ENCODE measurements around the gene PARD6A. TPM values are rescaled to one million over a fixed set of nuclear protein-coding genes. Genes with fewer than 3 reads are reported as not detected.

The PARD6A gene
- total RNA-seq, 1 donor from 2014 or later, result 1.8 TPM

DNA sequence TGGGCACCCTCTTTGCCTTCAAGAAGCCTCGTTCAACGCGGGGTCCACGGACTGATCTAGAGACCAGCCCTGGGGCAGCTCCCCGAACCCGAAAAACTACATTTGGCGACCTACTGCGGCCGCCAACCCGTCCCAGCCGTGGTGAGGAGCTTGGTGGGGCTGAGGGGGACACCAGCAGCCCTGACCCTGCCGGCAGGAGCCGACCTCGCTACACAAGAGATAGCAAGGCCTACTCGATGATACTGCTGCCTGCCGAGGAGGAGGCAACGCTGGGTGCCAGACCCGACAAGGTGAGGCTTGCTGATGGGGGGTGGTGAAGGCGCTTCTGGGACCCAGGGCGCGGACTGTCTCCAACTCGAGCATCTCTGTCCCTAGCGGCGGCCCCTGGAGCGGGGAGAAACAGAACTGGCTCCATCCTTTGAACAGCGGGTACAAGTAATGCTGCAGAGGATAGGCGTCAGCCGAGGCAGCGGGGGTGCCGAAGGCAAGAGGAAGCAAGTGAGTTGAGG is 6.3 kb upstream of the PARD6A start:
- no peak for ATAC-seq

DNA sequence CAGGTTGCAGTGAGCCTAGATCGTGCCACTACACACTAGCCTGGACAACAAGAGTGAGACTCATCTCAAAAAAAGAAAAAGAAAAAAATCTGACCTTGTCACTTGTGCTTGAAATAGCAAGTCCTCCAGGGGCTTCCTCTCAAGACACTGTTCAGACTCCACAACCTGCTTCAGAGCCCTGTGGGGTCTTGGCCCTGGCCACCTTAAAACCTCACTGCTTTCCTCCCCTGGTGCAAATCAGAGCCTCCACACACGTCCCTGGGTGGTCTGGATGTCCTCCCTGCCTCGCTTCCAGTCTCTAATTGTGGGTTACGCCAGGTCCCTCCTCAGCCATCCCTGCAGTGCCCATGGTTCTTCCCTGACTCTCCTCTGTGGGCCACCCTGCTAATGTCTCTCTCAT is 5.4 kb upstream of the PARD6A start:
- no peak for ATAC-seq

DNA sequence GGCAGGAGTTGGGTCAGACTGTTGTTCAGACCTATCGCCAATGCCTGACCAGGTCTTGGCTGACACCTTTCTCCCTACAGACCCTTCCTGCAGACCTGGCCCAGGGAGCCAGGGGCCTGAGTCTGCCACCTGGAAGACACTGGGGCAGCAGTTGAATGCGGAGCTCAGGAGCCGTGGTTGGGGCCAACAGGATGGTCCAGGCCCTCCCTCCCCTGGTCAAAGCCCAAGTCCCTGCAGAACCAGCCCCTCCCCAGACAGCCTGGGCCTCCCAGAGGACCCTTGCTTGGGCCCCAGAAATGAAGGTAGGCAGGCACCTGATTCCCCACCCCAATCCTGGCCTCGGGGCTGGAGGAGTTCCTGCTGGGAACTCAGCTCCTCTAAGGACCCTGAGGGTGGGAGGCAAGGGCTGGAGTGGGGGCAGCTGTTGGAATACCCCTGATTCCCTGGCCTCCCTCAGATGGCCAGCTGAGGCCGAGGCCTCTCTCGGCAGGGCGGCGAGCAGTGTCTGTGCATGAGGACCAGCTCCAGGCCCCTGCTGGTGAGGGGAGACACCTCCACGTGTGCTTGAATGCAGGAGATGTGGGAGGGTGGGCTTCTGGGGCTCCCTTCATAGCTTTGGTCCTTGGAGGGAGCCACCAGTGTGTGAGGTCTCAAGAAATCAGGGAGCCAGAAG is 4.3 kb upstream of the PARD6A start:
- ATAC-seq, result no peak

DNA sequence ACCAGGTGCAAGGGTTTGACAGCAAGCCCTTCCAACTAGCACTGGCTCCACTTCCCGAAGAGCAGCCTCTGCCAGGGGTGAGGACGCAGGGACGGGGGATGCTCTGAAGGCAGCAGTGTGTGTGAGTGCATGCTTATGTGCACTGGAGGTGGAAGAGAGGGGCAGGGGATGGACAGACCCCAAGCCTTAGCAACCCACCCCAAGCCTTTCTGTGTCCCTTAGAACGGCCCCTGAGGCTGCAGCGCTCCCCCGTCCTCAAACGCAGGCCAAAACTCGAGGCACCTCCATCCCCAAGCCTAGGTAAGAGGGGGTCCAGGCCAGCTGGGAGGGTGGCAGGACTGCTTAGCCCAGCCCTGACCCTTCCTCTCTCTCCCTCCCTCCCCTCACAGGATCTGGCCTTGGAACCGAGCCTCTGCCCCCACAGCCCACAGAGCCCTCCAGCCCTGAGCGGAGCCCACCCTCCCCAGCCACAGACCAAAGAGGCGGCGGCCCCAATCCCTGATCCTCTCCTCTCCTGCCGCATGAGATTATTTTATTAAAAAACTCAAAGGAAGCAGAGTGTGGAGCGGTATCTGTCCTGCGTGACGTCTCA is 3.6 kb upstream of the PARD6A start:
- ATAC-seq, result no peak

DNA sequence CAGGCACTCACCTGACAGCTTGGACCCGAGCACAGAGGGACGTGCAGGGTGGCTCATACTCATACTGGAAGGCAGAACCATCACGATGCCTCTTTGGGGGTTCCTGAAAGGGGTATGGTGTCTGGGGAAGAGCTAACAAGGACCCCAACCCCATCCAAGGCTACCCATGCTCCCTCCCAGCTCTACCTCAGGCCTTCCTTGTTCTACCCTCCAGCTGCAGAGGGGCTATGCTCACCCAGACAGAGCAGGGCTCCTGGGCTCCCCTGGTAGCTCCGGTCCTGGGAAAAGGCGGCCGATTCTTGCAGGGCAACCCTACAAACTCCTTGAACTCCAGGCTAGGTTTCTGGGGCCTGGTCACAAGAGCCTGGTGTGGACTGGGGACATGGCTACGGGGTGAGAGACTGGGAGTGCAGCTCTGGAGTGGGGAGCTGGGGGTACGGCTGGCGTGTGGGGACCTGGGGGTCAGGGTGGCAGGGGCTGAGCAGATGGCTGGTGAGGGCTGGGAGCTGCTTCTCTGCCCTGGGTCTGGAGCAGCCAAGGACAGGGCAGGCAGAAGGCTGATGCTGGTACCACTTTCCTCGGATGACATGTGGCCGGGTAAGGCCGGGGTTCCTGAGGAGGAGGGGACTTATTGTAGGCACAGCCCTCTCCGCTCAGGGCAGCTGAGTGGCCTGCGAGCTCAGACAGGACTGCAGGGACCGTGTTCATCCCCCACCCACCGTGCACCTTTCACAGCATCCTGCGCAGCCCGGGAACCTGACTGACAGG is 2.8 kb upstream of the PARD6A start:
- no peak for ATAC-seq

DNA sequence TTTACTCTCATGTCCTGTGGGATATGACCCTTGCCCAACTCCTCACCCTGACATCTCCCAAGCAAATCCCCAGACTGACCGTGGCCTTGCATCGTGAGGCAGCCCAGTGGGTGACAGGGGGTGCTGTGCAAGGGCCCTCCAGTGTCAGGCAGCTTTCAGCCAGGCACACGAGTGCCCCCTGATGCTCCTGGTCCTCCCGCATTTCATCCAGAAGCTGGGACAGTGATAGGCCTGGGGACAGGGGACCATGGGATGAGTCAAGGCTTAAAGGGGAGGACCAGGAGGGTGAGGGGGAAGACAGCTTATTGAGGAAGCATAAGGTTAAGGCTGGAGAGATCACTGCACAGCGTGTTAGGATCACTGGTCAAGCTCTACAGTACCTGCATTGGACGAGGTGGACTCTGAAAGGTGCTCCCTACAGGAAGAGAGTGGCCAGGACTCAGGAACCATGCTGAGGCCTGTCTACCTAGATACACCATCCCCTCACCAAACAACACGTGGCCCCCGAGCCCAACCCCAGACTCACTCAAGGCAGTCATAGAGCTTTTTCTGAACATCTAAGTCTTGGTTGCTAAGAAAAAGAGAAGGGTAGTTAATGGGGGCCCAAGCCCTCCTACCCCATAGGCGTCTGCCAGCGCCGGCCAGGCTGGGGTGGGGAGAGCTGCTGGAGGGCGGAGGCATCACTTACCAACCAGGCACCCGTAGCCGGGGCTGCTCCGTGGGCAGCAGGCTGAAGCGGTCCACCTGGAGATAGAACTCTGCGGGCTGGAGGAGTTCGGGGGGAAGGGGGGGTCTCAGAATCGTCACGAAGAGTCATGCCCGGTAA is 1.7 kb upstream of the PARD6A start:
- ATAC-seq, result no peak

DNA sequence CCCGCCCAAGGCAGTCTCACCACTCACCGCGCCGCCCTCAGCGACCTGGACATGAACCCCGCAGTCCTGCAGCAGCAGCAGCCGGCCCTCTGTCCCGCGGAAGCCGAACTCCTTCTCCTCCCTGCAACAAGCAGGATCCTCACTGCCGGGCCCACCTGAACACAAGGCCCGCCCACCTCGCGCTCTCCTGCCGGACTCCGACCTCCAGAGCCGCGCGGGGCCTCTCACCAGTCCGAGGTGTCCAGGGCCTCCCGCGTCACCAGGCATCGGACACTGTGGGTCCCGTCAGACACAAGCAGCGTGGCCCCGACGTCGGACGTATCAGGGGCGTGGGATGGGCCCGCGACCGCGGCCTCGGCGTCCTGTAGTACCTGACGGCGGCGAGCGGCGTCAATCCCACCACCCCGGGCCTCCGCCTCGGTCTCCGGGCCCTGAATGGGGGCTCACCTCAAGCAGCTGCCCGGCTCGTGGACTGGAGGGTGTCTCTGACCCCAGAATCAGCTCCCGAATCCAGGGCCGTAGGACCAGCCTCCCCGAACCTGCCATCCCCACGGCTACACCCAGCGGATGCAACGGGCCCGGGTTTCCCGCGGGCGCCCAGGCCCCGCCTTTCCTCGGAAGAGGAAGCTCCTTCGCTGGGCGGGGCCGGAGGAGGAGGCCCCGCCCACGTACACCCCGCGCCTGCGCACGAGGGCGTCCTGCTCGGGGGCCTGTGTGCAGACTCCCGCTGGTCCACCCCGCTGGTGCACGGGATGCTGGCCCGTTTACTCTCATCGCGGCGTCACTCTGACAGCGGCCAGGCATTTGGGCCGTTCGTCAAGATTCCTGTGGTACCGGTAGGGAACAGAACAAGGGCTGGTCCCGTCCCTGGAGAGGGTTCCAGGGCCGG is 841 bp upstream of the PARD6A start, which contains the start of gene ACD:
ACD (minus strand) TSS at position 586 of the 889 bp plus-strand sequence; CDS start at position 546, 40 bp downstream.
- peak; percentile 86 for ATAC-seq

DNA sequence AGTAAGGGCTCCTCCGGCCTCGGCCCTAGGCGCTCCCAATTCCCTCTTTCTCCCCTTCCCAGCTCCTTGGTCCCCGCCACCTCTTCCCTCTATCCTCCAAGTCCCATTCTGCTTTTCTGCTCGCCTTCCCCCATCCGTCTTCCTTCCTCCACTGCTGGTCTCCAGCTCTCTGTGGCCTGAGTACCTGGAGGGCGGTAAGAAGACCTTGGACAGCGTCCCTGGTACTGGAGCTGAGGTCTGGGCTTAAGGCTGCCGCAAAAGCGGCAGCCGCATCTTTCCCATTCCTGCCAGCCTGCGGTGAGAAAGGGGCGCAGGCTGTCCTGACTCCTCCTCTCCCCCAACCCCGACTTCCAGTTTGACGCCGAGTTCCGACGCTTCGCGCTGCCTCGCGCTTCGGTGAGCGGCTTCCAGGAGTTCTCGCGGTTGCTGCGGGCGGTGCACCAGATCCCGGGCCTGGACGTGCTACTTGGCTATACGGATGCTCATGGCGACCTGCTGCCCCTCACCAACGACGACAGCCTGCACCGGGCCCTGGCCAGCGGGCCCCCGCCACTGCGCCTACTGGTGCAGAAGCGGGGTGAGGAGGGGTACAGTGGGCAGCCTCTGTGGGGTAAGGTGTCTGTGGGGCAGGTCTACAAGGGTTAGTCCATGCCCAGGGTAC is 471 bp downstream of the PARD6A start:
- no peak for ATAC-seq

DNA sequence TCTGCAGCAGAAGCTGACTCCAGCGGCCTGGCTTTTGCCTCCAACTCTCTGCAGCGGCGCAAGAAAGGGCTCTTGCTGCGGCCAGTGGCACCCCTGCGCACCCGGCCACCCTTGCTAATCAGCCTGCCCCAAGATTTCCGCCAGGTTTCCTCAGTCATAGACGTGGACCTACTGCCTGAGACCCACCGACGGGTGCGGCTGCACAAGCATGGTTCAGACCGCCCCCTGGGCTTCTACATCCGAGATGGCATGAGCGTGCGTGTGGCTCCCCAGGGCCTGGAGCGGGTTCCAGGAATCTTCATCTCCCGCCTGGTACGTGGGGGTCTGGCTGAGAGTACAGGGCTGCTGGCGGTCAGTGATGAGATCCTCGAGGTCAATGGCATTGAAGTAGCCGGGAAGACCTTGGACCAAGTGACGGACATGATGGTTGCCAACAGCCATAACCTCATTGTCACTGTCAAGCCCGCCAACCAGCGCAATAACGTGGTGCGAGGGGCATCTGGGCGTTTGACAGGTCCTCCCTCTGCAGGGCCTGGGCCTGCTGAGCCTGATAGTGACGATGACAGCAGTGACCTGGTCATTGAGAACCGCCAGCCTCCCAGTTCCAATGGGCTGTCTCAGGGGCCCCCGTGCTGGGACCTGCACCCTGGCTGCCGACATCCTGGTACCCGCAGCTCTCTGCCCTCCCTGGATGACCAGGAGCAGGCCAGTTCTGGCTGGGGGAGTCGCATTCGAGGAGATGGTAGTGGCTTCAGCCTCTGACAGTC is 1.3 kb downstream of the PARD6A start:
- no peak for ATAC-seq

DNA sequence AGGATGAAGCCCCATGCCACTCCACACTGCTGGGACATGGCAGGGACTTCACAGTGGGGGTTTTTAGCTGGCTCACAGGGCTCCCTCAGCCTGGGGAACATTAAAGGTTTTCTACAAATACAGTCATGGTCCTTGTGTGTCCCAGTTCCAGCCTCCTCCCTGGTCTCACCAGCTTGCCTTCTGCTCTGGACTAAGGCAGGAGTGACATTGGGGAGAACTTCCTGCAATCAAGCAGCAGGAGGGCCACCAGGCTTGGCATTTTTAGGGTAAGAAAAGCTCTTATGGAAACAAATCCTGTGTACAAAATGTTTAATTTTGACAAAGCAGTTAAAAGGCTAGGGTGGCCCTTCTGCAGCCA is 1.9 kb downstream of the PARD6A start:
- ATAC-seq, result no peak

DNA sequence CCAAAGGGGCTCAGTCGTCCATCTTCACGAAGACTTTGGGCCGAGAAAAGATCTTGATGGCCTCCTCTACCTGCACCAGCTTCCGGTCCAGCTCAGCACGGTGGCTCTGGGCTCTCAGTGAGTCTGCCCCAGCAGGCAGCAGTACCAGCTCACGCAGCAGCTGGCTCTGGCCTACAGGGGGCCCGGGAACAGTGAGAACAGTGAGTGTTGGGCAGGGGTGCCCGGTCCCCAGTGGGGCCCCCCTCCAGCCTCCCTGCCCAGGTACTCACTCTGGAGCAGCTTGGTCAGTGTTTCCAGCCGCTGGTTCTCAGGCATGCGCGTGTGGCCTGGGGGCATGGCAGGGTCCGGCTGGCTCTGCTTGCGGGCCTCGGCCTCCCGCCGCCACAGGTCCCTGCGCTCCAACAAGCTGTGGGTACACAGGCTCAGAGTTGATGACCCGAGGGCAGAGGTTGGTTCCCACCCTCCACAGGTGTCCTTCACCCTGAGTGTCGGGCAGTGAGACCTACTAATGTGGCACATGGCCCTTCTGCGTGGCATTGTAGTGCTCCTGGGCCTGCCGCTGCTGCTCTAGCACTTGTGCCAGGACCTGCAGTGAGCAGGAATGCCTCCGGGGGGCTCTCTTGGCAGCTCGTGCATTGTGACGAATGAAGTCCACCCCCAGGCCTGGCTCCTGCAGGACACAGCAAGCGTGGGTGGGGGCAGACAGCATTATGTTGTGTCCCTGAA is 2.6 kb downstream of the PARD6A start:
- ATAC-seq, result no peak

DNA sequence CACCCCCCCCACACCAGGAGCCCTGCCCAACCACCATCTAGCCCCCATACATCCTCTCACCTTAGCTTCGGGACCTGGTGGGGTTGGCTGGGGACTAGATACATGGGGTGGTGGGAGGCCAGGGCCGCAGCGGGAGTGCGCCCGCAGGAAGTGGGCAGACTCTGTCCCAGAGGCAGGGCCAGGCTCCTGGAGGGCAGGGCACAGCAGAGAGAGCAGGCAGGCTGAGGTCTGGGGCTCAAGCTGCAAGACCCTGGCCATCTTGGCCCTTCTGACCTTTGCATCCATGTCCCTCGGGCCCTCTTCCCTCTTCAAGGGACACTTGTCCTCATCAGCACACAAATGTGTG is 3.1 kb downstream of the PARD6A start:
- no peak for ATAC-seq

DNA sequence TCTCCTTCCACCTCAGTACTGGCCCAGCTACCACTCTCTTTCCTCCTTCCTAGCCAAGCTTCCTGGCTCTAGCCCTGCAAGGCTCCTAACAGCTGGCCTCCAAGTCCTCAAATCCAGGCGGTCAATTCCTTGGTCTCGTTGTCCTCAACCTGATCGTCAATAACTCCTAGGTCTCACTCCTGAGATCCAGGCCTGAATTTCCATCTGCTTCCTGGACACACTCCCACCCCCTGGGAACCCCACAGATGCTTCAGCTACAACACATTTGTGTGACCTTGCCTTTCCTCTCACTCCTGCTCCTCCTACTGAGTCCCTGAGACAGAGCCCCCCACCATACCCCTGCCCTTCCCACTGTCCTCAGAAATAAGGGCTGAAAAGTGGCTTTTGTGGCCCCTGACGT is 3.5 kb downstream of the PARD6A start:
- no peak for ATAC-seq

DNA sequence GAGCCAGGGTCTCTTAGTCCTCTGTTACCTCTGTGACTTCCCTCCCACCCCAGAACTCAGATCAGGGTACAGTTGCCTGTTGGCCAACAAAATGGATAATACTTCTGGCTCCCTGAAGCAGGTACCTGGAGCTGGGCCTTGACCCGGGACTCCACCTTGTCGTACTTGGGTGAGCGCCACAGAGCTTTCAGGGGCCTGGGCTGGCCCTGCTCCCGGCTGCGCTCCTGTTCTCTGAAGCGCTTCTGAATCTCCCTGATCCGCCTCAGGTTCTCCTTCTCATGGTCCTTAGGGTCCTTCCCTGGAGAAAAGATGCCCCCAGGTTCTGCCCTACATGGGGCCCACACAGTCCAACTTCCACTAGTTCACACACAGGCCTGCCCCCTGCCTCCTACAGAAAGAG is 4.1 kb downstream of the PARD6A start:
- ATAC-seq, result no peak

DNA sequence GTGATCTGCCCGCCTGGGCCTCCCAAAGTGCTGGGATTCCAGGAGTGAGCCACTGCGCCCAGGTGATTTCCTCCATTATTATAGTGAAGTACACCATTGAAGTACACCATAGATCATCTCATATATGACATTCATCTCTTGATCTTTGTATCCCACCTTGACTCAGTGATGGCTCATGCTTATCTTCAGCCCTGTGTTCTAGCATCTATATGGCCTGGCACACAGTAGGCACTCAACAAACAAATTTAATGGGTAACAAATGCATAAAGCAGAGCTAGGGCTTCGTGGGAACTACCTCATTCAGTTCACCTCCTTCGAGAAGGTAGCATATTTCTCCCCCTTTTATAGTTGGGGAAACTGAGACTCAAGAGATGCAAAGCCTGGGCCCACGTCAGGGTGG is 4.8 kb downstream of the PARD6A start:
- no peak for ATAC-seq

DNA sequence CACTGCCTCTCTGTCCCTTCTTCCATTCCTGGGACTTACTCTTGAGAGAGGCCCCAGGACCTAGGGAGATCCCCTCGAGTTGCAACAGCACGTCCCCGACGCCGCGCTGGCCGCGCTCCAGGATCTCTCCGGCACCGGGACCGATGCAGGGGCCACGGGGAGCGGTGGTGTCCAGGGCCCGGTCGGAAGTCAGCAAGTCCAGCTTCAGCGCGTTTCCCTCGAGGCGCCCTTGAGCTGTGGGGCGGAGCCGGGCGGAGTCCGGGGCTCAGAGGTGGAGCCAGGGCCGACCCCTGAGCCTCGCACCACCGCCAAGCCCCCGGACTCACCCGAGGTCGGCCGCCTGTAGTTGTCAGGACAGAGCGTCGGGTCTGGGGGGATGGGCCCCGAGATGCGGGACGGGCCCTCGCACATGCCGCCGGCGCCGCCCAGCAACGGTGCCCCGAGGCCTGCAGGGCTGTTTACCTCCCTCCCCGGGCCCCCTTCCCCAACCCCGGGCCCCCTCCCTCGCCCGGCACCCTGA is 5.3 kb downstream of the PARD6A start:
- peak; percentile 4 for ATAC-seq

DNA sequence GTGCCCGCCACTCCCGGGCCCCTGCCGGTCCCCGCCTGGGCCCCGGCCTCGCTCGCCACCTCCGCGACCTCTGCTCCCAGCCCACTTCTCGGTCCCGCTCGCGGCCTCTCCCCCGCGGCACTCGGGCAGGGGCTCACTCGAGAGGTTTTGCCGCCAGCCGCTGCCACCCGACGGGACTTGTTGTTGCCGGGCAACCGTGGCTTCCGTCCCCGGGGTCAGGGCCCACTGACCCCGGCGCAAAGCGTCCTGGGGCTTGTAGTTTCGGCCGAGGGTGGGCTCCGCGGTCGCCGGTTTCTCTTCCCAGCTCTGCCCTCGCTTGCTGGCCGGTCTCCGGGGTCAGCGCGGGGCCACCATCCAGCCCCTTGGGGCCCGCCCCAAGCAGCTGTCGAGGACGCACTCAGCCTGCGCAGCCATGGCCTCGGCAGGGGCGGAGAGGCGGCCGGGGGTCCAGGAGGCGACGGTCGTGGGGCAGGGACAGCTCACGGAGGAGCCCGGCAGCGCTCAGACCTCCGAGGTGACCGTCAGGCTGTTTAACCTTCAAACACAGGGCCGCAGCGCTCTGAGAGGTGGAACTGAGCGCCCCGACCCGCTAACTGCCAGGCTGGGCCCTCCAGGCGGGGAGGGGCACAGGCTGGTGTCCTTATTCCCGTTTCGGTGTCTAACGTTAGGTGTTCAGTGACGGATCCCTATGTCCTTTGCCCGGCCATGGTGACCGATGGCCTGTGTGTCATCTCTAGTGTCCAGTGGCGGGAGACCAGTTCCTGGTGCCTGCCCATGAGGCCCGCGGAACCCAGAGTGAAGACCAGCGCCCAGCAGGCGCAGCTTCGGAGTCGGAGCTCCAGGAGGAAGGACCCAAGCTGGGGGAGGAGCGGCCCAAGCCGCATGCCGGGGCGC is 6.0 kb downstream of the PARD6A start, which contains the start of the genes C16orf86 and ENKD1:
C16orf86 (plus strand) TSS at position 256 of the 894 bp plus-strand sequence; CDS start at position 413, 157 bp downstream.
ENKD1 (minus strand) TSS at position 192 of the 894 bp plus-strand sequence. CDS start 308 bp downstream, outside the sequence.
- peak; percentile 40 for ATAC-seq

DNA sequence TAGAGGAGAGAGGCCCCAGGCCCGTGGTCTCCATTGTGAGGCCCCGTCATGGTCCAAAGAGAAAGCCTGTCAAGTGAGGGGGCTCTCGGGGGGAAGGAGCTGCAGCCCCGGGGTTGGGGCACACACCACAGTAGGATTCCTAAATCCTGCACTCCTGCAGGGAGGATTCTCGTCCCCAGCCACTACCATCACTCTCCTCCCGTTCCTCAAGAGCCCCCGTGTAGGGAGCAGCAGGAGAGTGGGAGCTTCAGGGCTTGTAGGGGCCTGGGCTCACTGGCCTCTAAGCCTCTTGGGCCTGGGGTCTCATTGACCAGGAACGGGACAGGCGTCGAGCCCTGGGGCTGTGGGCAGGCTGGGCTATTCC is 6.7 kb downstream of the PARD6A start:
- ATAC-seq, result no peak

All from esophagus mucosa (tissue), 1 donor.